ENCODE measurements around the gene ARMH3. TPM values are rescaled to one million over a fixed set of nuclear protein-coding genes. Genes with fewer than 3 reads are reported as not detected.
A peak's percentile ranks its signal among the peaks of the same experiment; 100 is the strongest.

ARMH3 gene
- total RNA-seq, 5 donors from 2014 or later (not counting 1 experiment from before 2014, with no cell fraction given): 26.4 to 30.0 (median 27.2) TPM

DNA sequence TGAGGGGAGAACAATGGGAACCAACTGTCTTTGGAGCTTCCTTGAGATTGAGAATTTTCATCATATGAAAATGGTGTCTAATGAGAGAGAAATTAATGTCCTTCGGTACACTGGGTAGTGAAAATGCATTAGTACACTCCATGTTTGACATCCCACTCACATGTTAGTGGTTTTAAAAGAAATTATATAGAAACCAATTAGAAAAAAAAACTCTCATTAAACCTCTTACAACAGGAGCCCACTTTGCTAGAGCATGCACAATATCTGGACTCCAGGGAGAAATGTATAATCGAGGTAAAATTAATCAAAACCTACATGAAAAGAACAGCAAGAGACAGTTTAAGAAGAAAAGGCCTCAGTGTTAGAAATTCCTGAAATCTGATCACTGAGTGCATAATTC lies 133.1 kb downstream of the ARMH3 start:
- POLR2A ChIA-PET: no interaction called here
- no peak overlapping the region for H3K4me3 ChIP-seq (ENCODE audit: control insufficient read depth in 1 of 2, extremely low read depth in 1 of 2, low read length in 1 of 2)
- H3K36me3 ChIP-seq (ENCODE audit: control insufficient read depth in 2 of 2, extremely low read depth in 1 of 2, insufficient read depth in 1 of 2, low read length in 1 of 2): no peaks in the 10 kb centered on the region
- Mint-ChIP-seq H3K4me1 (peaks cover 0 to 3% (median 0%) of the 10 kb centered on the region in 3 donors), H3K4me3 (no peak overlapping the region), H3K9me3 (no peaks in the 10 kb centered on the region), H3K27me3 (no peaks in the 10 kb centered on the region), H3K36me3 (peaks cover 36% of the 10 kb centered on the region), H3K27ac (no peak overlapping the region)
- no peaks in the 10 kb centered on the region for H3K27me3 ChIP-seq (replicated peaks in 1 of 2; ENCODE audit: control insufficient read depth in 2 of 2, extremely low read depth in 1 of 2, insufficient read depth in 2 of 2, low read length in 1 of 2)
- H3K27ac ChIP-seq (ENCODE audit: low read length): no peak overlapping the region
- H3K4me1 ChIP-seq (ENCODE audit: control insufficient read depth in 1 of 2, extremely low read depth in 1 of 2, insufficient read depth in 2 of 2, low read length in 2 of 2): no peaks in the 10 kb centered on the region
- DNase-seq: no peak
- WGBS (ENCODE audit: insufficient coverage): no CpG with 5 or more reads among the region's 2 CpGs
- CTCF ChIA-PET: interaction anchor here in 1 of 2 donors (0.5 kb wide), 1 partner anchor 86 kb away, joined by 9 read pairs; no protein-coding TSS in a partner anchor
- no peak for ATAC-seq (replicated peaks in 1 of 4)
- no peaks in the 10 kb centered on the region for H3K9me3 ChIP-seq

DNA sequence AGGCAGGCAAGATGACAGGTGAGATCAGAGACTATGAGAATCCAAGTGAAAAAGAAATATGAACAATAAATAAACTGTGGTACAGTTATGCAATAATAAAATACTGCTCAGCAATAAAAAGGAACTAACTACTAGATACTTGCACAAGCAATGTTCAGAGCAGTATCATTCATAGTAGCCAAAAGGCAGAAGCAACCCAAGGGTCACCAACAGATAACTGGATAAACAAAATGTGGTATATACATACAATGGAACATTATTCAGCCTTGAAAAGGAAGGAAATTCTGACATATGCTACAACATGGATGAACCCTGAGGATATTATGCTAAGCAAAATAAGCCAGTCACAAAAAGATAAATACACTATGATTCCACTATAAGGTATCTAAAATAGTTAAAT lies 135.4 kb downstream of the ARMH3 start:
- no peaks in the 10 kb centered on the region for H3K36me3 ChIP-seq (ENCODE audit: control insufficient read depth in 2 of 2, extremely low read depth in 1 of 2, insufficient read depth in 1 of 2, low read length in 1 of 2)
- no peak overlapping the region for H3K27ac ChIP-seq (ENCODE audit: low read length)
- H3K27ac Mint-ChIP-seq: no peak overlapping the region
- no peaks in the 10 kb centered on the region for H3K4me1 ChIP-seq (ENCODE audit: control insufficient read depth in 1 of 2, extremely low read depth in 1 of 2, insufficient read depth in 2 of 2, low read length in 2 of 2)
- DNase-seq: no peak
- no peaks in the 10 kb centered on the region for H3K9me3 Mint-ChIP-seq
- H3K36me3 Mint-ChIP-seq: peaks cover 42% of the 10 kb centered on the region
- peaks cover 0 to 3% (median 0%) of the 10 kb centered on the region in 3 donors for H3K4me1 Mint-ChIP-seq
- H3K9me3 ChIP-seq: no peaks in the 10 kb centered on the region
- no peaks in the 10 kb centered on the region for H3K27me3 Mint-ChIP-seq
- no peak for ATAC-seq (replicated peaks in 1 of 4)
- H3K4me3 Mint-ChIP-seq: no peak overlapping the region
- CTCF ChIA-PET: no interaction called here
- H3K4me3 ChIP-seq (ENCODE audit: control insufficient read depth in 1 of 2, extremely low read depth in 1 of 2, low read length in 1 of 2): no peak overlapping the region
- no peaks in the 10 kb centered on the region for H3K27me3 ChIP-seq (replicated peaks in 1 of 2; ENCODE audit: control insufficient read depth in 2 of 2, extremely low read depth in 1 of 2, insufficient read depth in 2 of 2, low read length in 1 of 2)
- POLR2A ChIA-PET: no interaction called here

DNA sequence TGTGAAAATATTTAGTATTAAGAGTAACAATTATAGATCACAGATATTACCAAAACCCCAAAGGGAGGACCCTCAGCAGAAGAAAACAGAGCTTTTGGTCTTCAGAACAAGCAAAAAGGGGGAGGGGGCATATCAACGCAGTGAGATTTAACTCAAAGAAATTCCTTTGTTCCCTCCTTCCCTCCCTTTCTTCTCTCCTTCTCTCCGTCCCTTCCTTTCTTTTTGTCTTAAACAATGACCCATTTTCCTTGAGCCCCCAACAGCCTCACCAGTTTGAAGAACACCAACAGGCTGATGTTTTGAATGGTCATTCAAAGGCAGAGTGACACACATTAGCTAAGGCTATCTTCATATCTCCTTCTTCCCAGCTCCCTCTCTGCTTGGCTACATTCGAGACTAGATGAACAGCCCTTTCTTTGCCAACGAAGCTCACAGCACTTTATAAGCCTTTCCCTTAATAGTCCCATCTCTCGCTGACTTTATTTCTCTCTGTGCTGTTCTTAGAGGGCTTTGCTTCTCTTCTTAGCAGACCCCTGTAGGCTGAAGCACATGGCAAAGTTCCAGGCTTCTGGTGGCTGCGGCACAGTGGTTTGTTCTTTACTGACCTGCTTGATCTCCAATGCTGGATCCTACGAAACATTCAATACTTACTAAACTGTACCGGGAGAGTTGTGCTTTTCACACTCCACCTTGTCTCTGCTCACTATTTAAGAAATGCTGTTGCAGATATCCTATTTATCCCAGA lies 136.8 kb downstream of the ARMH3 start:
- Histone ChIP-seq H3K4me3 (ENCODE audit: control insufficient read depth in 1 of 2, extremely low read depth in 1 of 2, low read length in 1 of 2) (no peak overlapping the region), H3K27ac (ENCODE audit: low read length) (no peak overlapping the region), H3K27me3 (replicated peaks in 1 of 2; ENCODE audit: control insufficient read depth in 2 of 2, extremely low read depth in 1 of 2, insufficient read depth in 2 of 2, low read length in 1 of 2) (no peaks in the 10 kb centered on the region), H3K4me1 (ENCODE audit: control insufficient read depth in 1 of 2, extremely low read depth in 1 of 2, insufficient read depth in 2 of 2, low read length in 2 of 2) (no peaks in the 10 kb centered on the region), H3K9me3 (no peaks in the 10 kb centered on the region), H3K36me3 (ENCODE audit: control insufficient read depth in 2 of 2, extremely low read depth in 1 of 2, insufficient read depth in 1 of 2, low read length in 1 of 2) (no peaks in the 10 kb centered on the region)
- H3K36me3 Mint-ChIP-seq: peaks cover 36% of the 10 kb centered on the region
- H3K27ac Mint-ChIP-seq: no peak overlapping the region
- CTCF ChIA-PET: no interaction called here
- no peaks in the 10 kb centered on the region for H3K27me3 Mint-ChIP-seq
- WGBS (ENCODE audit: insufficient coverage): 96% methylated on average over 6 of the region's 8 CpGs
- no peak overlapping the region for H3K4me3 Mint-ChIP-seq
- DNase-seq: no peak
- H3K9me3 Mint-ChIP-seq: no peaks in the 10 kb centered on the region
- peaks cover 0 to 3% (median 0%) of the 10 kb centered on the region in 3 donors for H3K4me1 Mint-ChIP-seq
- ATAC-seq (replicated peaks in 1 of 4): no peak
- POLR2A ChIA-PET: no interaction called here

DNA sequence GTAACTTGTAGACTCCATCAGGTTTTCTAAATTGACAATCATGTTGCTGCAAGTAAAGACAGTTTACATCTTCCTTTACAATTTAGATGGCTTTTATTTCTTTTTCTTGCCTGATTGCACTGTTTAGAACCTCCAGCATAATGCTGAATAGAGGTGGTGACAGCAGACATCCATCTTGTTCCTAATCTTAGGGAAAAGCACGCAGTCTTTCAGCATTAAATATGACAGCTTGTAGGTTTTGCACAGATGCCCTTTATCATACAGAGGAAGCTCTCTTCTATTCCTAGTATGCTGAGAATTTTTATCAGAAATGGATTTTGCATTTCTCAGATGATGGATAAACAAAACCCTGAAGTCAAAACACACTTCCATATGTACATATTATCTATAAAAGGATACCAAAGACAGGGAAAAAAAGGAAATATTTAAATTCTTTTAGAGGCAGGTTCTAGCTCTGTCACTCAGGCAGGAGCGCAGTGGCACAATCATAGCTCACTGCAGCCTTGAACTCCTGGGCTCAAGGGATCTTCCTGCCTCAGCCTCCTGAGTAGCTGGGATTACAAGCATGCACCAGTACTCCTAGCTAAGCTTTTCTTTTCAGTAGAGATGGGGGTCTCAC lies 143.3 kb downstream of the ARMH3 start:
- ATAC-seq (replicated peaks in 1 of 4): no peak
- H3K36me3 ChIP-seq (ENCODE audit: control insufficient read depth in 2 of 2, extremely low read depth in 1 of 2, insufficient read depth in 1 of 2, low read length in 1 of 2): peaks cover 0 to 6% of the 10 kb centered on the region in 2 donors
- Mint-ChIP-seq H3K36me3 (peaks cover 27% of the 10 kb centered on the region), H3K27ac (no peak overlapping the region), H3K9me3 (no peaks in the 10 kb centered on the region), H3K4me3 (no peak overlapping the region), H3K4me1 (peaks cover 0 to 2% (median 0%) of the 10 kb centered on the region in 3 donors), H3K27me3 (no peaks in the 10 kb centered on the region)
- ChIA-PET CTCF (interaction anchor here (0.6 to 0.7 kb wide), 3 partner anchors 12 to 1425 kb away, joined by 4 to 5 read pairs (median 4); no protein-coding TSS in a partner anchor), POLR2A (interaction anchor here in 1 of 2 donors (0.5 kb wide), 1 partner anchor 176 kb away, joined by 3 read pairs; no protein-coding TSS in a partner anchor)
- no peak overlapping the region for H3K4me3 ChIP-seq (ENCODE audit: control insufficient read depth in 1 of 2, extremely low read depth in 1 of 2, low read length in 1 of 2)
- H3K27ac ChIP-seq (ENCODE audit: low read length): no peak overlapping the region
- H3K27me3 ChIP-seq (replicated peaks in 1 of 2; ENCODE audit: control insufficient read depth in 2 of 2, extremely low read depth in 1 of 2, insufficient read depth in 2 of 2, low read length in 1 of 2): no peaks in the 10 kb centered on the region
- H3K9me3 ChIP-seq: no peaks in the 10 kb centered on the region
- 100% methylated on average over 1 of the region's 2 CpGs for WGBS (ENCODE audit: insufficient coverage)
- no peaks in the 10 kb centered on the region for H3K4me1 ChIP-seq (ENCODE audit: control insufficient read depth in 1 of 2, extremely low read depth in 1 of 2, insufficient read depth in 2 of 2, low read length in 2 of 2)
- no peak for DNase-seq

DNA sequence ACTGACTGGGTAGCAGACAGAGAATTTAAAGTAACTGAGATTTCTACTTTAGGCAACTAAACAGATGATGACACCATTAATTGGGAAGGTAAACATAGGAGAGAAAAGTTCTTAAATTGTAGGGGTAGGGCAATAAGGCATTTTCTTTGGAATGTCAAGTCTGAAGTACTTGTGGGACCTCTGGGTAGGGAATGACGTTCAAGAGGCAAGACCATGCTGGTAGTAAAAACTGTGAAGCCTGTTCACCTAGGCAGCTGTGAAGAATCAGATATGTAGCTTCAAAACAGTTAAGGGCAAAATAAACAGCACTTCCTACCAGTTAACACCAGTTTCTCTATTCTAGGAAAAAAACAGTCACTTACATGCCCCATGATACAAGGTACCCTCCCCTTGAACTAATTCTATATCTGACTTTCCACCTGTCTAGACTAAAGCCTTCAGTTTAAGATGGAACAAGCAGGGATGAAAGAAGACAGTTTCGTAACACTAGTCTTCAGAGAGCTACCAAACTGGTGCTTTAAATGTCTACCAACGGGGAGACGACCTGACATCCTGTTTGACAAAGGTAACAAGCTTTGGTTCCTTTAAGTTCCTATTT lies 149.3 kb downstream of the ARMH3 start:
- H3K4me1 Mint-ChIP-seq: peaks cover 6 to 16% (median 10%) of the 10 kb centered on the region in 3 donors
- no peaks in the 10 kb centered on the region for H3K27me3 Mint-ChIP-seq
- no peak overlapping the region for H3K27ac ChIP-seq (ENCODE audit: low read length)
- H3K27ac Mint-ChIP-seq: peak overlapping the region in 1 of 2 donors; percentile 28
- H3K27me3 ChIP-seq (replicated peaks in 1 of 2; ENCODE audit: control insufficient read depth in 2 of 2, extremely low read depth in 1 of 2, insufficient read depth in 2 of 2, low read length in 1 of 2): no peaks in the 10 kb centered on the region
- H3K4me3 Mint-ChIP-seq: no peak overlapping the region
- H3K9me3 Mint-ChIP-seq: no peaks in the 10 kb centered on the region
- H3K4me3 ChIP-seq (ENCODE audit: control insufficient read depth in 1 of 2, extremely low read depth in 1 of 2, low read length in 1 of 2): no peak overlapping the region
- ChIA-PET CTCF (no interaction called here), POLR2A (interaction anchor here (0.5 to 1.0 kb wide), 3 partner anchors 19 to 283 kb away, joined by 3 to 7 read pairs (median 5); no protein-coding TSS in a partner anchor)
- 92% methylated on average over 2 of the region's 4 CpGs for WGBS (ENCODE audit: insufficient coverage)
- peaks cover 0 to 2% of the 10 kb centered on the region in 2 experiments for H3K4me1 ChIP-seq (ENCODE audit: control insufficient read depth in 1 of 2, extremely low read depth in 1 of 2, insufficient read depth in 2 of 2, low read length in 2 of 2)
- H3K9me3 ChIP-seq: no peaks in the 10 kb centered on the region
- DNase-seq (peak in 1 of 35 experiments; percentile 5), ATAC-seq (replicated peaks in 1 of 4) (peak in 1 of 4 experiments; percentile 39)
- H3K36me3 ChIP-seq (ENCODE audit: control insufficient read depth in 2 of 2, extremely low read depth in 1 of 2, insufficient read depth in 1 of 2, low read length in 1 of 2): peaks cover 0 to 14% of the 10 kb centered on the region in 2 donors
- H3K36me3 Mint-ChIP-seq: peaks cover 32% of the 10 kb centered on the region

DNA sequence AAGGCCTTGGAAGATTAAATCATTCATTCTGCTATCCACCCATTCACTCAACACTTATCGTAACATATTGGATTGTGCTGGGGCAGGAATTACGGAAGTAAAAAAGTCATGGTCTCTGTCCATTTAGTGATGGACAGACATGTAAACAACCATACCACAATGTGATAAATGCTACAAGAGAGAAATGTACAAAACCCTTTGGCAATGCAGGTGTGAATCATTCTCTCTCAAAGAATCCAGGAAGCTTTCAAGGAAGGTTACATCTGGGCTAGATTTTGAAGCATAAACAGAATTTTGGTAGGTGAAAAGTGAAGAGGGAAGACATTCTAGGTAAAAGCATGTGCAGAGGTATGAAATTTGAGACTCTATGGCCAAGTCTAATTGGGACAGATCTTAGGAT lies 150.7 kb downstream of the ARMH3 start:
- Histone ChIP-seq H3K27ac (ENCODE audit: low read length) (no peak overlapping the region), H3K36me3 (ENCODE audit: control insufficient read depth in 2 of 2, extremely low read depth in 1 of 2, insufficient read depth in 1 of 2, low read length in 1 of 2) (peaks cover 0 to 7% of the 10 kb centered on the region in 2 donors), H3K27me3 (replicated peaks in 1 of 2; ENCODE audit: control insufficient read depth in 2 of 2, extremely low read depth in 1 of 2, insufficient read depth in 2 of 2, low read length in 1 of 2) (no peaks in the 10 kb centered on the region), H3K4me1 (ENCODE audit: control insufficient read depth in 1 of 2, extremely low read depth in 1 of 2, insufficient read depth in 2 of 2, low read length in 2 of 2) (peaks cover 0 to 2% of the 10 kb centered on the region in 2 experiments), H3K9me3 (no peaks in the 10 kb centered on the region), H3K4me3 (ENCODE audit: control insufficient read depth in 1 of 2, extremely low read depth in 1 of 2, low read length in 1 of 2) (no peak overlapping the region)
- ChIA-PET CTCF (interaction anchor here in 1 of 2 donors (0.7 kb wide), 1 partner anchor 19 kb away, joined by 4 read pairs; no protein-coding TSS in a partner anchor), POLR2A (interaction anchor here (0.6 to 0.7 kb wide), 2 partner anchors 375 to 819 kb away, joined by 4 to 5 read pairs; no protein-coding TSS in a partner anchor)
- Mint-ChIP-seq H3K27me3 (no peaks in the 10 kb centered on the region), H3K9me3 (no peaks in the 10 kb centered on the region), H3K27ac (no peak overlapping the region), H3K4me3 (no peak overlapping the region), H3K4me1 (peaks cover 6 to 19% (median 10%) of the 10 kb centered on the region in 3 donors), H3K36me3 (peaks cover 33% of the 10 kb centered on the region)
- ATAC-seq (replicated peaks in 1 of 4) (no peak), DNase-seq (no peak)
- WGBS (ENCODE audit: insufficient coverage): no CpG with 5 or more reads among the region's 2 CpGs
